H9 (cell line): ENCODE measurements around the gene KCNK1. TPM values are rescaled to one million over a fixed set of nuclear protein-coding genes. Genes with fewer than 3 reads are reported as not detected.
"Not testable (repeated sequence)": the region's sequence is repeated elsewhere in the genome, so short reads cannot be mapped to it uniquely, and the experiment has no call there.

Source experiments
- DNase-seq: peaks from one replicate; pipeline ENCODE4 v3.0.0-alpha.2; 2017
- H2AFZ ChIP-seq: one replicate; pipeline ENCODE4 v1.6.1; 2013; ENCODE audit warnings: mild to moderate bottlenecking, low read length, control low read depth, moderate library complexity
- H2AK5ac ChIP-seq: 2 replicates; pipeline ENCODE4 v1.6.1; 2013; ENCODE audit warnings: low read length, control low read depth, mixed read lengths; ENCODE audit not compliant: insufficient read length
- H2BK120ac ChIP-seq: one replicate; pipeline ENCODE4 v1.6.1; 2013; ENCODE audit warnings: low read depth, mild to moderate bottlenecking, low read length, control low read depth, inconsistent platforms; ENCODE audit not compliant: poor library complexity, severe bottlenecking
- H2BK12ac ChIP-seq: 2 replicates; pipeline ENCODE4 v1.6.1; 2013; ENCODE audit warnings: low read length, control low read depth, mixed read lengths, low read depth; ENCODE audit not compliant: insufficient read length
- H2BK15ac ChIP-seq: 2 replicates; pipeline ENCODE4 v1.6.1; 2013; ENCODE audit warnings: low read depth, low read length, control low read depth
- H2BK20ac ChIP-seq: one replicate; pipeline ENCODE4 v1.6.1; 2013; ENCODE audit warnings: low read depth, mild to moderate bottlenecking, low read length, control low read depth, inconsistent platforms; ENCODE audit not compliant: poor library complexity, severe bottlenecking
- H2BK5ac ChIP-seq: 2 replicates; pipeline ENCODE4 v1.6.1; 2013; ENCODE audit warnings: low read length, control low read depth, mixed read lengths; ENCODE audit not compliant: insufficient read length
- H3K14ac ChIP-seq: 2 replicates; pipeline ENCODE4 v1.6.1; 2013; ENCODE audit warnings: low read length, control low read depth; ENCODE audit not compliant: insufficient read depth
- H3K18ac ChIP-seq: 2 replicates; pipeline ENCODE4 v1.6.1; 2013; ENCODE audit warnings: low read depth, mild to moderate bottlenecking, mixed read lengths, low read length, control low read depth; ENCODE audit not compliant: insufficient read length
- H3K23ac ChIP-seq: 2 replicates; pipeline ENCODE4 v1.6.1; 2013; ENCODE audit warnings: low read length, control low read depth, mixed read lengths, low read depth; ENCODE audit not compliant: insufficient read length
- H3K23me2 ChIP-seq: 2 replicates; pipeline ENCODE4 v1.6.1; 2013; ENCODE audit warnings: low read depth, mild to moderate bottlenecking, mixed read lengths, low read length, control low read depth; ENCODE audit not compliant: insufficient read length, poor library complexity, severe bottlenecking
- H3K27ac ChIP-seq: 2 replicates; pipeline ENCODE4 v1.5.1; 2013; ENCODE audit warnings: low read length, control low read depth, mixed read lengths, low read depth; ENCODE audit not compliant: insufficient read length
- H3K27me3 ChIP-seq: 2 replicates; pipeline ENCODE4 v1.6.1; 2013; ENCODE audit warnings: low read length, control low read depth, inconsistent platforms; ENCODE audit not compliant: insufficient read depth
- H3K4ac ChIP-seq: 2 replicates; pipeline ENCODE4 v1.6.1; 2013; ENCODE audit warnings: low read depth, mild to moderate bottlenecking, control low read depth, inconsistent platforms, low read length, moderate library complexity
- H3K4me1 ChIP-seq: 2 replicates; pipeline ENCODE4 v1.6.1; 2013; ENCODE audit warnings: low read length, control low read depth, inconsistent platforms; ENCODE audit not compliant: insufficient read depth
- H3K4me2 ChIP-seq: 2 replicates; pipeline ENCODE4 v1.6.1; 2013; ENCODE audit warnings: low read length, control low read depth, mixed read lengths; ENCODE audit not compliant: insufficient read length, insufficient read depth
- H3K56ac ChIP-seq: 2 replicates; pipeline ENCODE4 v1.6.1; 2013; ENCODE audit warnings: low read depth, mild to moderate bottlenecking, mixed read lengths, low read length, control low read depth; ENCODE audit not compliant: insufficient read length
- H3K79me1 ChIP-seq: 2 replicates; pipeline ENCODE4 v1.6.1; 2013; ENCODE audit warnings: low read depth, mild to moderate bottlenecking, moderate library complexity, low read length, control low read depth, inconsistent platforms; ENCODE audit not compliant: insufficient read depth, poor library complexity, severe bottlenecking
- H3K79me2 ChIP-seq: 2 replicates; pipeline ENCODE4 v1.6.1; 2013; ENCODE audit warnings: low read length, control low read depth, inconsistent platforms; ENCODE audit not compliant: insufficient read depth
- H3K9ac ChIP-seq: 2 replicates; pipeline ENCODE4 v1.6.1; 2013; ENCODE audit warnings: low read length, control low read depth, mixed read lengths; ENCODE audit not compliant: insufficient read length; ENCODE audit errors: extremely low read depth
- H3K9me3 ChIP-seq: one replicate; pipeline ENCODE4 v1.6.1; 2013; ENCODE audit warnings: low read depth, low read length, inconsistent platforms; ENCODE audit not compliant: control insufficient read depth
- H3T11ph ChIP-seq: one replicate; pipeline ENCODE4 v1.6.1; 2013; ENCODE audit warnings: mild to moderate bottlenecking, low read length, control low read depth, inconsistent platforms
- H4K20me1 ChIP-seq: one replicate; pipeline ENCODE4 v1.6.1; 2013; ENCODE audit not compliant: control insufficient read depth, insufficient read length, insufficient read depth
- H4K5ac ChIP-seq: 2 replicates; pipeline ENCODE4 v1.6.1; 2013; ENCODE audit warnings: low read depth, mild to moderate bottlenecking, mixed read lengths, low read length, control low read depth; ENCODE audit not compliant: insufficient read length
- H4K8ac ChIP-seq: replicated peaks from 2 replicates; pipeline ENCODE4 v1.6.1; 2013; ENCODE audit warnings: low read length, control low read depth, mixed read lengths, low read depth; ENCODE audit not compliant: insufficient read length
- H4K91ac ChIP-seq: 2 replicates; pipeline ENCODE4 v1.6.1; 2013; ENCODE audit warnings: low read depth, mild to moderate bottlenecking, moderate library complexity, mixed read lengths, low read length, control low read depth; ENCODE audit not compliant: insufficient read length
- H3K27ac Mint-ChIP-seq, 3 experiments: 2 replicates in 2 of 3; 3 replicates in 1 of 3; pipeline ENCODE4 v1.8.0; 2020 to 2021; ENCODE audit warnings: mixed read lengths in 3 of 3, mild to moderate bottlenecking in 1 of 3, moderate library complexity in 1 of 3
- H3K27me3 Mint-ChIP-seq: 2 replicates; pipeline ENCODE4 v1.8.0; 2021; ENCODE audit warnings: low read depth, mild to moderate bottlenecking, moderate library complexity, mixed read lengths
- H3K36me3 Mint-ChIP-seq, 3 experiments: 2 replicates in 2 of 3; 3 replicates in 1 of 3; pipeline ENCODE4 v1.8.0; 2020 to 2021; ENCODE audit warnings: low read depth in 3 of 3, mixed read lengths in 3 of 3; ENCODE audit not compliant: insufficient read depth in 1 of 3
- H3K4me1 Mint-ChIP-seq, 2 experiments: 2 replicates each; pipeline ENCODE4 v1.8.0; 2020; ENCODE audit warnings: mixed read lengths in 2 of 2
- H3K4me3 Mint-ChIP-seq, 2 experiments: 2 replicates in 1 of 2; 3 replicates in 1 of 2; pipeline ENCODE4 v1.8.0; 2020 to 2021; ENCODE audit warnings: mild to moderate bottlenecking in 2 of 2, mixed read lengths in 2 of 2, moderate library complexity in 1 of 2
- H3K9me3 Mint-ChIP-seq, 2 experiments: 2 replicates in 1 of 2; 3 replicates in 1 of 2; pipeline ENCODE4 v1.8.0; 2020; ENCODE audit warnings: mild to moderate bottlenecking in 2 of 2, mixed read lengths in 2 of 2, moderate library complexity in 1 of 2
- CTCF ChIP-seq: fragments of 200-600 bp; sonication (generic); conservative IDR thresholded peaks from 3 replicates; pipeline ENCODE4 v1.8.0; 2021; ENCODE audit warnings: antibody characterized with exemption, mild to moderate bottlenecking
- WGBS: extraction: QIAGEN DNeasy Blood & Tissue Kit; methylation state at CpG from one replicate; pipeline ENCODE4 v1.1.7; 2013; ENCODE audit warnings: missing lambda C conversion rate, low lambda C conversion rate, mixed read lengths; ENCODE audit not compliant: insufficient read length; ENCODE audit errors: extremely low coverage; 5-methylcytosine and 5-hydroxymethylcytosine counted together
- total RNA-seq: library from RNA; stranded (reverse); gene quantifications from 2 replicates; pipeline ENCODE4 v1.2.1, GENCODE V29; 2021

The KCNK1 gene
- total RNA-seq, 1 experiment from 2014 or later = 9.9 TPM

GRCh38 chr1:233610628-233611027, 3.3 kb upstream of the KCNK1 start:
- no peak for DNase-seq
- Histone ChIP-seq H3K23me2 (peaks cover 12% of the 10 kb centered on the region), H2BK20ac (no peak overlapping the region), H2BK12ac (no peak overlapping the region), H3K79me1 (no peaks in the 10 kb centered on the region), H2AK5ac (no peak overlapping the region), H3K4ac (no peak overlapping the region), H3K4me1 (no peaks in the 10 kb centered on the region), H3K4me2 (no peak overlapping the region), H2BK15ac (no peak overlapping the region), H3T11ph (no peak overlapping the region), H3K9me3 (no peaks in the 10 kb centered on the region), H2BK120ac (no peak overlapping the region), H3K14ac (no peak overlapping the region), H2AFZ (no peak overlapping the region), H4K91ac (no peak overlapping the region), H2BK5ac (no peak overlapping the region), H4K5ac (no peak overlapping the region), H4K20me1 (no peaks in the 10 kb centered on the region), H3K27me3 (peaks cover 3% of the 10 kb centered on the region; the same call in 1 of the 2 replicates), H3K79me2 (no peaks in the 10 kb centered on the region), H3K23ac (no peak overlapping the region), H3K18ac (no peak overlapping the region), H3K56ac (no peak overlapping the region), H4K8ac (no peak overlapping the region), H3K27ac (no peak overlapping the region), H3K9ac (no peak overlapping the region)
- H3K36me3 Mint-ChIP-seq = no peaks in the 10 kb centered on the region; a peak in 1 of 7 replicates
- H3K27ac Mint-ChIP-seq = no peak overlapping the region
- no CpG with 5 or more reads among the region's 2 CpGs for WGBS
- TF ChIP-seq CTCF = no peak
- peaks cover 49% of the 10 kb centered on the region for H3K27me3 Mint-ChIP-seq
- H3K4me3 Mint-ChIP-seq = no peak overlapping the region
- H3K9me3 Mint-ChIP-seq = no peaks in the 10 kb centered on the region; a peak in 1 of 5 replicates
- peaks cover 24 to 29% of the 10 kb centered on the region in 2 experiments for H3K4me1 Mint-ChIP-seq

GRCh38 chr1:233611363-233611762, 2.5 kb upstream of the KCNK1 start:
- H4K5ac ChIP-seq, H3K4me2 ChIP-seq, H3K9me3 Mint-ChIP-seq, H3T11ph ChIP-seq, H3K4ac ChIP-seq, H3K4me1 ChIP-seq, H3K27me3 ChIP-seq, H3K9me3 ChIP-seq, H3K56ac ChIP-seq, DNase-seq, H3K14ac ChIP-seq, H3K4me3 Mint-ChIP-seq, H2BK5ac ChIP-seq, H3K9ac ChIP-seq, H3K18ac ChIP-seq, H2BK15ac ChIP-seq, H2BK12ac ChIP-seq, H2BK20ac ChIP-seq, H3K27ac Mint-ChIP-seq, H2AK5ac ChIP-seq, H4K20me1 ChIP-seq, H4K8ac ChIP-seq, H3K23ac ChIP-seq, H2BK120ac ChIP-seq, H3K79me2 ChIP-seq, H3K36me3 Mint-ChIP-seq, H3K27ac ChIP-seq, H3K79me1 ChIP-seq, H4K91ac ChIP-seq, H2AFZ ChIP-seq: not testable (repeated sequence)
- Mint-ChIP-seq H3K27me3 (peaks cover 49% of the 10 kb centered on the region), H3K4me1 (peaks cover 31 to 36% of the 10 kb centered on the region in 2 experiments)
- WGBS = no CpG with 5 or more reads among the region's 5 CpGs
- peaks cover 12% of the 10 kb centered on the region for H3K23me2 ChIP-seq
